ENCODE results near the gene FBXL5.

- TF ChIP-seq CTCF (IDR thresholded peaks at IDR 0.05): no peak
- no peak for TF ChIP-seq POLR2A (IDR thresholded peaks at IDR 0.05)
- TF ChIP-seq EP300 (IDR thresholded peaks at IDR 0.05): no peak
- TF ChIP-seq POLR2AphosphoS5 (IDR thresholded peaks at IDR 0.05): no peak
Observed at GRCh38 chr4:15704129-15704528, 49.0 kb upstream of the FBXL5 start.
